Astrocyte of the spinal cord (primary cell): Measurements from ENCODE around the gene ONECUT2.

Experiments used
- DNase-seq: peaks from one replicate; pipeline ENCODE4 v3.0.0; 2011; ENCODE audit warnings: low read depth, low spot score
- H3K4me3 ChIP-seq: 2 replicates; pipeline ENCODE4 v1.5.1; 2011; ENCODE audit warnings: low read depth, mild to moderate bottlenecking, low read length, moderate library complexity
- in situ Hi-C: cut with HindIII; loops from 2 replicates; pipeline ENCODE4 v1.10.0; 2017; ENCODE audit warnings: low sequenced_read_pairs
- TF ChIP-seq, protein P1 (sequence below): IDR thresholded peaks from 2 replicates; pipeline ENCODE4 v1.5.1; 2012; ENCODE audit warnings: low read depth, mild to moderate bottlenecking, low read length, inconsistent platforms

The ONECUT2 gene

DNA sequence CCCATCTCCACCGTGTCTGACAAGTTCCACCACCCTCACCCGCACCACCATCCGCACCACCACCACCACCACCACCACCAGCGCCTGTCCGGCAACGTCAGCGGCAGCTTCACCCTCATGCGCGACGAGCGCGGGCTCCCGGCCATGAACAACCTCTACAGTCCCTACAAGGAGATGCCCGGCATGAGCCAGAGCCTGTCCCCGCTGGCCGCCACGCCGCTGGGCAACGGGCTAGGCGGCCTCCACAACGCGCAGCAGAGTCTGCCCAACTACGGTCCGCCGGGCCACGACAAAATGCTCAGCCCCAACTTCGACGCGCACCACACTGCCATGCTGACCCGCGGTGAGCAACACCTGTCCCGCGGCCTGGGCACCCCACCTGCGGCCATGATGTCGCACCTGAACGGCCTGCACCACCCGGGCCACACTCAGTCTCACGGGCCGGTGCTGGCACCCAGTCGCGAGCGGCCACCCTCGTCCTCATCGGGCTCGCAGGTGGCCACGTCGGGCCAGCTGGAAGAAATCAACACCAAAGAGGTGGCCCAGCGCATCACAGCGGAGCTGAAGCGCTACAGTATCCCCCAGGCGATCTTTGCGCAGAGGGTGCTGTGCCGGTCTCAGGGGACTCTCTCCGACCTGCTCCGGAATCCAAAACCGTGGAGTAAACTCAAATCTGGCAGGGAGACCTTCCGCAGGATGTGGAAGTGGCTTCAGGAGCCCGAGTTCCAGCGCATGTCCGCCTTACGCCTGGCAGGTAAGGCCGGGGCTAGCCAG is 1.2 kb downstream of the ONECUT2 start:
- H3K4me3 ChIP-seq = no peak overlapping the region
- in situ Hi-C loops = no loop called here
- DNase-seq = no peak
- TF ChIP-seq, protein P1, sequence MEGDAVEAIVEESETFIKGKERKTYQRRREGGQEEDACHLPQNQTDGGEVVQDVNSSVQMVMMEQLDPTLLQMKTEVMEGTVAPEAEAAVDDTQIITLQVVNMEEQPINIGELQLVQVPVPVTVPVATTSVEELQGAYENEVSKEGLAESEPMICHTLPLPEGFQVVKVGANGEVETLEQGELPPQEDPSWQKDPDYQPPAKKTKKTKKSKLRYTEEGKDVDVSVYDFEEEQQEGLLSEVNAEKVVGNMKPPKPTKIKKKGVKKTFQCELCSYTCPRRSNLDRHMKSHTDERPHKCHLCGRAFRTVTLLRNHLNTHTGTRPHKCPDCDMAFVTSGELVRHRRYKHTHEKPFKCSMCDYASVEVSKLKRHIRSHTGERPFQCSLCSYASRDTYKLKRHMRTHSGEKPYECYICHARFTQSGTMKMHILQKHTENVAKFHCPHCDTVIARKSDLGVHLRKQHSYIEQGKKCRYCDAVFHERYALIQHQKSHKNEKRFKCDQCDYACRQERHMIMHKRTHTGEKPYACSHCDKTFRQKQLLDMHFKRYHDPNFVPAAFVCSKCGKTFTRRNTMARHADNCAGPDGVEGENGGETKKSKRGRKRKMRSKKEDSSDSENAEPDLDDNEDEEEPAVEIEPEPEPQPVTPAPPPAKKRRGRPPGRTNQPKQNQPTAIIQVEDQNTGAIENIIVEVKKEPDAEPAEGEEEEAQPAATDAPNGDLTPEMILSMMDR = no peak

DNA sequence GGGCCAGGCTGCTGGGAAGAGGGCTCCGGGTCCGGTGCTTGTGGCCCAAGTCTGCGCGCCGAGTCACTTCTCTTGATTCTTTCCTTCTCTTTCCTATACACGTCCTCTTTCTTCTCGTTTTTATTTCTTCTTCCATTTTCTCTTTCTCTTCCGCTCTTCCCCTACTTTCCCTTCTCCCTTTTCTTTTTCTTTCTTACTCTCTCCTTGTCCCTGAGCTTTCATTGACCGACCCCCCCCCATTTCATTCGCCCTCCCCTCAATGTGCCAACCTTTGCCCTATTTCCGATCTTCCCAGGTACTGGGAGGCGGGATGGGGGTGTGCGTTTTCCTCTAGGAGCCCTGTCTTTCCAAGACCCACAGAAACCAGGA is 1.8 kb downstream of the ONECUT2 start:
- TF ChIP-seq, protein P1 = no peak
- DNase-seq = no peak
- in situ Hi-C loops = no loop called here
- no peak overlapping the region for H3K4me3 ChIP-seq

DNA sequence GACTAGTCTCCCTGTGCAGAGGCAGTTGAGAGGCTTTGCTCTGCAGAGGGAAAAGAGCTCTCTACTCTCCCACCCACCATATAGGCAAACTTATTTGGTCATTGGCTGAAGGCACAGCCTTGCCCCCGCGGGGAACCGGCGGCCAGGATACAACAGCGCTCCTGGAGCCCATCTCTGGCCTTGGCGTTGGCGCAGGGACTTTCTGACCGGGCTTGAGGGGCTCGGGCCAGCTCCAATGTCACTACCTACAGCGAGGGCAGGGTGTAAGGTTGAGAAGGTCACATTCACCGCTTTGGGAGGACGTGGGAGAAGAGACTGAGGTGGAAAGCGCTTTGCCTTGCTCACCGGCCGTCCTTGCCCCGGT is 2.2 kb downstream of the ONECUT2 start:
- H3K4me3 ChIP-seq = no peak overlapping the region
- DNase-seq = no peak
- TF ChIP-seq, protein P1 = no peak
- in situ Hi-C loops = no loop called here

DNA sequence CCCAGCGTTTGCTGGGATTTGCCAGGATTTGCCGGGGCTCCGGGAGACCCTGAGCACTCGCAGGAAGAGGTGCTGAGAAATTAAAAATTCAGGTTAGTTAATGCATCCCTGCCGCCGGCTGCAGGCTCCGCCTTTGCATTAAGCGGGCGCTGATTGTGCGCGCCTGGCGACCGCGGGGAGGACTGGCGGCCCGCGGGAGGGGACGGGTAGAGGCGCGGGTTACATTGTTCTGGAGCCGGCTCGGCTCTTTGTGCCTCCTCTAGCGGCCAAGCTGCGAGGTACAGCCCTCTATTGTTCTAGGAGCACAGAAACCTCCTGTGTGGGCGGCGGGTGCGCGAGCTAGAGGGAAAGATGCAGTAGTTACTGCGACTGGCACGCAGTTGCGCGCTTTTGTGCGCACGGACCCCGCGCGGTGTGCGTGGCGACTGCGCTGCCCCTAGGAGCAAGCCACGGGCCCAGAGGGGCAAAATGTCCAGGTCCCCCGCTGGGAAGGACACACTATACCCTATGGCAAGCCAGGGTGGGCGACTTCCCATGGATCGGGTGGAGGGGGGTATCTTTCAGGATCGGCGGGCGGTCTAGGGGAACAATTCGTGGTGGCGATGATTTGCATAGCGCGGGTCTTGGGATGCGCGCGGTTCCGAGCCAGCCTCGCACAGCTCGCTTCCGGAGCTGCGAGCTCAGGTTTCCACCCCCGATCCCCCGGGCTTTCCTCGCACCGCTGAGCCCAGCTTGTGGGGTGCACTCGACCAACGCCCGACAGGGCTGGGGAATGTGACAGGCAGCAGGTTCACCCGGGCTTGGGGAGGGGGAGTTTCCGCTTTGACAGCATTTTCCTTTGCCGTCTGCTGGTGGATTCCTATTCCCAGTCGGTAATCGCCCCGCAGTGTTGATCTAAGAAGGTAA is 2.8 kb downstream of the ONECUT2 start:
- DNase-seq = no peak
- in situ Hi-C loops = no loop called here
- peak overlapping the region; percentile 7 for H3K4me3 ChIP-seq
- TF ChIP-seq, protein P1 = peak; percentile 58

DNA sequence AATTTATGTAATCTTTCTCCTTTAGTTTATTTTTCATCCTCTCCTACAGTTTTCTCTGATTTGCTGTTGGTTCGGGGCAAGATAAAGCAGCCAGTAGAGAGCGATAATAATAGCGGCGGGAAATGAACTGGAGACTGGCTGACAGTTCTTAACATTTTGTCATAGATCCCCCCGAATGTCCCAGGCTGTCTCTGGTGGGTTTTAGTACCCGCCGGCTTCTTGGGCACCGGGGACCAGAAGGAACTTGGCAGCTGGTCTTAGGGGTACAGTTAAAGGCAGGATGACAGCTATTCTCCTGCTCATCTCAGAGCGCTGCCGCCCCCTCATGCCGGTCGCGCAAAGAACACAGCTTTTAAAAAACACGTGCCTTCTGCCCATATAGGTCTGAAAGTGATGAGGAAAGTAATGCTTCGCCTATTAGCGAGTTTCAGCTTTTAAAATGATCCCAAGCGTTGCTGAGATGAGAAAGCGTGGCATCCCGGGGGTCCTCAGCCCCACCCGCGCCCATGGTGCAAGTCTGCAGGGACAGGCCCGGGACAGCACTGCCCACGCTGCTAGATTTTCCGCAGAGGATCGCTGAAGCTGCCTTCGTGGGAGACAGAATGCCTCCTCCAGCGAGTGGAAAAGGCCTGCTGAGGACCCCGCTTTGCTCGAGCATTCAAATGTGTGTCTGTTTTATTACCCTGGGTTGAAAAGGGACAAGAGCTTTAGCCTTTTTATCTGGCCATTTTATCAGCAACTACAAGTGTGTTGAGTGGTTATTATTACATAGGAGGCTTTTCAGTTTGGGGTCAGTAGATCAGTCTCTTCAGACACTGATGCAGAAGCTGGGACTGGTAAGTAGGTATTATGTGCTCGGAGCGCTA is 3.8 kb downstream of the ONECUT2 start:
- in situ Hi-C loops = no loop called here
- TF ChIP-seq, protein P1 = peak; percentile 17
- no peak for DNase-seq
- no peak overlapping the region for H3K4me3 ChIP-seq

DNA sequence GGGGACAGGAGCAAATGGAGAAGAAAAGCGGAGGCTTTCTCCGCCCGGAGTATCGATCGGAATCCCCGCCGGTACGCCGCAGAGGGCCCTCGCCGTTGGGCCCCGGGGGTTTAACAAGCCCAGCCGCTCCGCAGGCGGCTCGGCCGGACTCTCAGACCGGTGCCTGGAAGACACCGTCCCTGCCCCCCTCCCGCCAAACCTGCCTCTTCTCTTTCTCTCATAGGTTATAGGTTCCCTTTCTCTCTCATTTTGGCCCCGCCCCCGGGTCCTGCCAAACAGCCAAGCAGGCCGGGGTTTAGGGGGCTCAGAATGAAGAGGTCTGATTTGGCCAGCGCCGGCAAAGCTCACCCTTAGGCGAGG is 4.4 kb downstream of the ONECUT2 start:
- in situ Hi-C loops = no loop called here
- no peak for DNase-seq
- H3K4me3 ChIP-seq = no peak overlapping the region
- TF ChIP-seq, protein P1 = no peak
